CD14-positive monocyte (primary cell): ENCODE results near the gene EPHB4. TPM values are rescaled to one million over a fixed set of nuclear protein-coding genes. Genes with fewer than 3 reads are reported as not detected.
"Not testable (repeated sequence)": the region's sequence is repeated elsewhere in the genome, so short reads cannot be mapped to it uniquely, and the experiment has no call there.

Experiments used
- DNase-seq, 3 donors: peaks; one replicate each; pipeline ENCODE4 v3.0.0-alpha.2; 2011 to 2022
- H2AFZ ChIP-seq: 2 replicates; pipeline ENCODE4 v1.6.0; 2012; ENCODE audit warnings: mild to moderate bottlenecking, low read depth, low read length, inconsistent platforms; ENCODE audit not compliant: insufficient read depth, poor library complexity, severe bottlenecking
- H3K27ac ChIP-seq, 2 donors: 1 replicate in 1 of 2; 2 replicates in 1 of 2; pipeline ENCODE4 v1.5.1; 2012 to 2013; ENCODE audit warnings: low read length in 2 of 2, control low read depth in 1 of 2, inconsistent platforms in 1 of 2, low read depth in 1 of 2, mild to moderate bottlenecking in 1 of 2
- H3K27me3 ChIP-seq, 2 donors: one replicate each; pipeline versions ENCODE4 v1.6.0 to v1.6.1; 2011 to 2013; ENCODE audit warnings: low read length in 2 of 2; ENCODE audit not compliant: control insufficient read depth in 2 of 2, insufficient read depth in 2 of 2
- H3K36me3 ChIP-seq, 2 donors: replicated peaks in 1 of 2; 1 replicate in 1 of 2; 2 replicates in 1 of 2; pipeline versions ENCODE4 v1.5.1 to v1.6.1; 2012 to 2013; ENCODE audit warnings: low read length in 2 of 2, control low read depth in 1 of 2, inconsistent platforms in 1 of 2, mild to moderate bottlenecking in 1 of 2; ENCODE audit not compliant: insufficient read depth in 2 of 2, control insufficient read depth in 1 of 2
- H3K4me1 ChIP-seq, 2 donors: 1 replicate in 1 of 2; 2 replicates in 1 of 2; pipeline versions ENCODE4 v1.5.1 to v1.6.1; 2012 to 2013; ENCODE audit warnings: low read length in 2 of 2, control low read depth in 1 of 2, inconsistent platforms in 1 of 2, mild to moderate bottlenecking in 1 of 2, moderate library complexity in 1 of 2; ENCODE audit not compliant: insufficient read depth in 2 of 2, control insufficient read depth in 1 of 2
- H3K4me2 ChIP-seq: replicated peaks from 2 replicates; pipeline ENCODE3; 2012; ENCODE audit warnings: low read length, moderate library complexity, mild to moderate bottlenecking; ENCODE audit not compliant: poor library complexity, severe bottlenecking; ENCODE audit errors: extremely low read depth
- H3K4me3 ChIP-seq, 3 experiments: fragments of 200-600 bp in 1 of 3; sonication (generic) in 1 of 3; replicated peaks in 1 of 3; 1 replicate in 2 of 3; 2 replicates in 1 of 3; pipeline ENCODE4 v1.5.1; 2011 to 2013; ENCODE audit warnings: low read length in 3 of 3, mild to moderate bottlenecking in 3 of 3, control low read depth in 2 of 3, low read depth in 2 of 3, inconsistent platforms in 1 of 3, moderate library complexity in 1 of 3
- H3K79me2 ChIP-seq: 2 replicates; pipeline ENCODE4 v1.6.0; 2012; ENCODE audit warnings: mild to moderate bottlenecking, control low read depth, inconsistent platforms, low read length, moderate library complexity; ENCODE audit not compliant: insufficient read depth
- H3K9ac ChIP-seq: 2 replicates; pipeline ENCODE4 v1.6.0; 2017; ENCODE audit warnings: low read length, mild to moderate bottlenecking; ENCODE audit not compliant: insufficient read depth, poor library complexity, severe bottlenecking
- H3K9me3 ChIP-seq, 2 donors: replicated peaks in 1 of 2; 1 replicate in 1 of 2; 2 replicates in 1 of 2; pipeline versions ENCODE4 v1.5.1 to v1.6.1; 2012 to 2013; ENCODE audit warnings: low read length in 2 of 2, control low read depth in 1 of 2; ENCODE audit not compliant: control insufficient read depth in 1 of 2, insufficient read depth in 1 of 2
- H4K20me1 ChIP-seq: 2 replicates; pipeline ENCODE4 v1.6.0; 2012; ENCODE audit warnings: mild to moderate bottlenecking, low read length, control low read depth, moderate library complexity; ENCODE audit not compliant: insufficient read depth
- H3K27ac Mint-ChIP-seq, 7 donors: one replicate each; pipeline ENCODE4 v1.8.0; 2020; ENCODE audit warnings: mild to moderate bottlenecking in 7 of 7, mixed read lengths in 7 of 7, moderate library complexity in 6 of 7, inconsistent platforms in 2 of 7
- H3K27me3 Mint-ChIP-seq, 3 donors: one replicate each; pipeline ENCODE4 v1.8.0; 2021 to 2022; ENCODE audit warnings: low read depth in 3 of 3, mild to moderate bottlenecking in 3 of 3, mixed read lengths in 3 of 3, moderate library complexity in 3 of 3, inconsistent platforms in 1 of 3
- H3K36me3 Mint-ChIP-seq, 2 donors: one replicate each; pipeline ENCODE4 v1.8.0; 2020; ENCODE audit warnings: mixed read lengths in 2 of 2, inconsistent platforms in 1 of 2, mild to moderate bottlenecking in 1 of 2
- H3K4me1 Mint-ChIP-seq: one replicate; pipeline ENCODE4 v1.8.0; 2020; ENCODE audit warnings: mild to moderate bottlenecking, mixed read lengths
- H3K4me3 Mint-ChIP-seq, 2 donors: one replicate each; pipeline ENCODE4 v1.8.0; 2020; ENCODE audit warnings: mild to moderate bottlenecking in 2 of 2, mixed read lengths in 2 of 2, moderate library complexity in 1 of 2
- H3K9me3 Mint-ChIP-seq, 7 donors: one replicate each; pipeline ENCODE4 v1.8.0; 2020 to 2022; ENCODE audit warnings: mixed read lengths in 7 of 7, mild to moderate bottlenecking in 6 of 7, moderate library complexity in 6 of 7, inconsistent platforms in 2 of 7
- WGBS: methylation state at CpG from one replicate; pipeline ENCODE4 v1.1.5; 2013; ENCODE audit warnings: missing lambda C conversion rate; ENCODE audit not compliant: insufficient coverage; 5-methylcytosine and 5-hydroxymethylcytosine counted together
- intact Hi-C, 2 donors: fragments of 100-400 bp; cut with micrococcal nuclease; formaldehyde crosslinking; loops; one replicate each; pipeline versions ENCODE4 v1.15.0 to v1.15.1; 2023
- polyA plus RNA-seq, 3 donors: library from polyadenylated mRNA; depleted of rRNA in 1 of 3; unstranded in 2 of 3; stranded (reverse) in 1 of 3; fragments of 300-500 nt in 2 of 3; fragments of >200 nt in 1 of 3; fragmentation: Illumina TruSeq in 2 of 3; gene quantifications; 1 replicate in 2 of 3; 2 replicates in 1 of 3; pipeline ENCODE4 v1.2.3, GENCODE V29; 2012 to 2021
- TF ChIP-seq, protein P1 (sequence below): fragments of 200-600 bp; IDR thresholded peaks from one replicate; pipeline ENCODE4 v1.8.0; 2022; ENCODE audit warnings: antibody characterized with exemption, mild to moderate bottlenecking

Gene EPHB4
- polyA plus RNA-seq, 3 donors = 5.0 to 6.5 (median 5.7) TPM

DNA sequence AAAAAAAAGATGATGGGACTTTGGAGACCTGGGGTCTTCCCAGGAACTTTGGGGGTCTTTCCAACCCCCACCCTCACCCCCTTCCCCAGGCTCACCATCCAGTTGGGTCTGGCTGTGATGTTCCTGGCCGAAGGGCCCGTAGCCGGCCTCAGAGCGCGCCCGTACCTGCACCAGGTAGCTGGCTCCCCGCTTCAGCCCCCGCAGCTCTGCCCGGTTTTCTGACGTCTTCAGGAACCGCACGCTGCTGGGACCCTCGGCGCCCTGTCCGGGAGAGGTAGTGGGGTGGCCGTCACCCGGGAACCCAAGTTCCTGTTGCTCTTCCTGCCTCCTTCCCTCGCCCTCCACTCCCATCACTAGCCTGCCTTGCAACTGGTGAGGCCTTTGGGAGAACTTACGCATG, 10.2 kb downstream of the EPHB4 start:
- intact Hi-C loops = no loop called here
- no peak overlapping the region for H2AFZ ChIP-seq
- no peaks in the 10 kb centered on the region for H3K27me3 ChIP-seq
- 83% methylated on average over 2 of the region's 19 CpGs for WGBS
- no peaks in the 10 kb centered on the region for H3K36me3 ChIP-seq
- H3K9ac ChIP-seq = no peak overlapping the region
- no peak overlapping the region for H3K4me3 Mint-ChIP-seq
- no peak overlapping the region for H3K27ac Mint-ChIP-seq
- H3K4me3 ChIP-seq = no peak overlapping the region
- H3K79me2 ChIP-seq = no peaks in the 10 kb centered on the region
- H3K9me3 Mint-ChIP-seq = peaks cover 0 to 1% (median 0%) of the 10 kb centered on the region in 7 donors
- no peak overlapping the region for H3K27ac ChIP-seq
- H3K4me2 ChIP-seq = no peak overlapping the region
- peaks cover 0 to 3% (median 2%) of the 10 kb centered on the region in 3 donors for H3K27me3 Mint-ChIP-seq
- no peaks in the 10 kb centered on the region for H3K9me3 ChIP-seq
- peaks cover 0 to 2% of the 10 kb centered on the region in 2 donors for H3K36me3 Mint-ChIP-seq
- TF ChIP-seq, protein P1, sequence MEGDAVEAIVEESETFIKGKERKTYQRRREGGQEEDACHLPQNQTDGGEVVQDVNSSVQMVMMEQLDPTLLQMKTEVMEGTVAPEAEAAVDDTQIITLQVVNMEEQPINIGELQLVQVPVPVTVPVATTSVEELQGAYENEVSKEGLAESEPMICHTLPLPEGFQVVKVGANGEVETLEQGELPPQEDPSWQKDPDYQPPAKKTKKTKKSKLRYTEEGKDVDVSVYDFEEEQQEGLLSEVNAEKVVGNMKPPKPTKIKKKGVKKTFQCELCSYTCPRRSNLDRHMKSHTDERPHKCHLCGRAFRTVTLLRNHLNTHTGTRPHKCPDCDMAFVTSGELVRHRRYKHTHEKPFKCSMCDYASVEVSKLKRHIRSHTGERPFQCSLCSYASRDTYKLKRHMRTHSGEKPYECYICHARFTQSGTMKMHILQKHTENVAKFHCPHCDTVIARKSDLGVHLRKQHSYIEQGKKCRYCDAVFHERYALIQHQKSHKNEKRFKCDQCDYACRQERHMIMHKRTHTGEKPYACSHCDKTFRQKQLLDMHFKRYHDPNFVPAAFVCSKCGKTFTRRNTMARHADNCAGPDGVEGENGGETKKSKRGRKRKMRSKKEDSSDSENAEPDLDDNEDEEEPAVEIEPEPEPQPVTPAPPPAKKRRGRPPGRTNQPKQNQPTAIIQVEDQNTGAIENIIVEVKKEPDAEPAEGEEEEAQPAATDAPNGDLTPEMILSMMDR = no peak
- DNase-seq = no peak
- peaks cover 34 to 44% of the 10 kb centered on the region in 2 donors for H3K4me1 ChIP-seq
- peaks cover 41% of the 10 kb centered on the region for H3K4me1 Mint-ChIP-seq
- H4K20me1 ChIP-seq = no peaks in the 10 kb centered on the region

DNA sequence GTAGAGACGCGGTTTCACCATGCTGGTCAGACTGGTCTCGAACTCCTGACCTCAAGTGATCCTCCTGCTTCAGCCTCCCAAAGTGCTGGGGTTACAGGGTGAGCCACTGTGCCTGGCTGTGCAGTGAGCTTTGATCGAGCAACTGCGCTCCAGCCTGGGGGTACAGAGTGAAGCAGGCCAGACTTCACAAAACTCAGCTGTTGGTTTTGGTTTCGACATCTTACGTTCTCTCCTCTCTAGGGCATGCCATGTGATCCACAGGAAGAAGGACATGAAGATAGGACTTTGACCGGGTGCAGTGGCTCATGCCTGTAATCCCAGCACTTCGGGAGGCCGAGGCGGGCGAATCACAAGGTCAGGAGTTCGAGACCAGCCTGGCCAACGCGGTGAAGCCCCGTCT, 10.8 kb downstream of the EPHB4 start:
- H3K9me3 ChIP-seq, H3K4me3 ChIP-seq, H3K4me3 Mint-ChIP-seq, H3K9ac ChIP-seq, H3K79me2 ChIP-seq, H3K4me2 ChIP-seq, H4K20me1 ChIP-seq, intact Hi-C loops, H3K27me3 Mint-ChIP-seq, H3K27me3 ChIP-seq, H3K36me3 ChIP-seq, H3K36me3 Mint-ChIP-seq, H3K9me3 Mint-ChIP-seq: not testable (repeated sequence)
- Histone ChIP-seq H2AFZ (peak overlapping the region; percentile 53), H3K27ac (peak overlapping the region; percentile 16 to 26), H3K4me1 (peaks cover 34 to 44% of the 10 kb centered on the region in 2 donors)
- 75% methylated on average over 7 of the region's 16 CpGs for WGBS
- Mint-ChIP-seq H3K4me1 (peaks cover 41% of the 10 kb centered on the region), H3K27ac (peak overlapping the region in 3 of 7 donors; percentile 36 to 76 (median 37))
- peak in 1 of 3 donors; percentile 48 for DNase-seq
